SK-N-SH treated with all-trans-retinoic acid at 6 μM for 48 hours (cell line): Measurements from ENCODE around the gene CHST11.
A peak's percentile ranks its signal among the peaks of the same experiment; 100 is the strongest.

Experiments
- ATAC-seq: fragments of 200-7000 bp; cut with Tn5 transposase; 3 replicates; pipeline ENCODE4 v1.9.1; 2020; ENCODE audit warnings: mild to moderate bottlenecking, moderate library complexity
- ARNTL ChIP-seq: fragments of 450-650 bp; formaldehyde crosslinking; IDR thresholded peaks from 2 replicates; pipeline ENCODE4 v1.5.0; 2020; ENCODE audit warnings: low read depth, mild to moderate bottlenecking, moderate library complexity, borderline replicate concordance
- BACH2 ChIP-seq: fragments of 250-450 bp; sonication (Bioruptor Pico); IDR thresholded peaks from 2 replicates; pipeline ENCODE4 v1.9.0; 2021; ENCODE audit warnings: mild to moderate bottlenecking, borderline replicate concordance
- CREB5 ChIP-seq: fragments of 250-450 bp; sonication (Bioruptor Pico); IDR thresholded peaks from 2 replicates; pipeline ENCODE4 v1.5.1; 2020; ENCODE audit warnings: low read depth, mild to moderate bottlenecking, moderate library complexity
- CSDC2 ChIP-seq: fragments of 250-450 bp; sonication (Bioruptor Pico); IDR thresholded peaks from 2 replicates; pipeline ENCODE4 v1.5.0; 2020; ENCODE audit warnings: mild to moderate bottlenecking, moderate library complexity
- ESRRG ChIP-seq: fragments of 250-450 bp; sonication (Bioruptor Pico); IDR thresholded peaks from 2 replicates; pipeline ENCODE4 v1.6.1; 2021; ENCODE audit warnings: mild to moderate bottlenecking
- GLIS3 ChIP-seq: fragments of 250-450 bp; sonication (Bioruptor Pico); IDR thresholded peaks from 2 replicates; pipeline ENCODE4 v1.5.0; 2020; ENCODE audit warnings: mild to moderate bottlenecking, moderate library complexity
- ISL1 ChIP-seq: fragments of 250-450 bp; sonication (Bioruptor Pico); IDR thresholded peaks from 2 replicates; pipeline ENCODE4 v2.1.2; 2022; ENCODE audit warnings: mild to moderate bottlenecking, moderate library complexity
- PATZ1 ChIP-seq: fragments of 250-450 bp; sonication (Bioruptor Pico); IDR thresholded peaks from 2 replicates; pipeline ENCODE4 v1.8.0; 2020; ENCODE audit warnings: mild to moderate bottlenecking, moderate library complexity, borderline replicate concordance
- PPARA ChIP-seq: fragments of 250-450 bp; sonication (Bioruptor Pico); IDR thresholded peaks from 2 replicates; pipeline ENCODE4 v1.5.0; 2020; ENCODE audit warnings: mild to moderate bottlenecking, borderline replicate concordance
- RARB ChIP-seq: fragments of 250-450 bp; sonication (Bioruptor Pico); IDR thresholded peaks from 2 replicates; pipeline ENCODE4 v1.8.0; 2021; ENCODE audit warnings: mild to moderate bottlenecking, moderate library complexity
- TCF4 ChIP-seq: fragments of 250-450 bp; sonication (Bioruptor Pico); IDR thresholded peaks from 2 replicates; pipeline ENCODE4 v1.8.0; 2021; ENCODE audit warnings: mild to moderate bottlenecking, moderate library complexity, borderline replicate concordance
- ZFP3 ChIP-seq: fragments of 250-450 bp; sonication (Bioruptor Pico); IDR thresholded peaks from 2 replicates; pipeline ENCODE4 v1.5.0; 2020; ENCODE audit warnings: mild to moderate bottlenecking, moderate library complexity
- ZFP30 ChIP-seq: fragments of 450-650 bp; formaldehyde crosslinking; IDR thresholded peaks from 2 replicates; pipeline ENCODE4 v1.5.0; 2022; ENCODE audit warnings: mild to moderate bottlenecking, moderate library complexity
- ZNF565 ChIP-seq: fragments of 450-650 bp; formaldehyde crosslinking; conservative IDR thresholded peaks from 2 replicates; pipeline ENCODE4 v1.5.0; 2020; ENCODE audit warnings: low read depth, mild to moderate bottlenecking, moderate library complexity
- ZNF70 ChIP-seq: fragments of 450-650 bp; formaldehyde crosslinking; IDR thresholded peaks from 2 replicates; pipeline ENCODE4 v1.5.0; 2020; ENCODE audit warnings: mild to moderate bottlenecking, moderate library complexity
- ZNF8 ChIP-seq: fragments of 450-650 bp; formaldehyde crosslinking; IDR thresholded peaks from 2 replicates; pipeline ENCODE4 v1.5.0; 2020; ENCODE audit warnings: mild to moderate bottlenecking, moderate library complexity
- TF ChIP-seq, protein P1 (sequence below): fragments of 250-450 bp; sonication (Bioruptor Pico); IDR thresholded peaks from 2 replicates; pipeline ENCODE4 v1.8.0; 2021; ENCODE audit warnings: low read depth, mild to moderate bottlenecking, moderate library complexity, borderline replicate concordance
- TF ChIP-seq, protein P2 (sequence below): fragments of 250-450 bp; sonication (Bioruptor Pico); IDR thresholded peaks from 2 replicates; pipeline ENCODE4 v1.5.1; 2021; ENCODE audit warnings: mild to moderate bottlenecking, moderate library complexity
- TF ChIP-seq, protein P3 (sequence below): fragments of 250-450 bp; sonication (Bioruptor Pico); IDR thresholded peaks from 2 replicates; pipeline ENCODE4 v1.5.0; 2020; ENCODE audit warnings: mild to moderate bottlenecking, moderate library complexity

Gene CHST11

DNA sequence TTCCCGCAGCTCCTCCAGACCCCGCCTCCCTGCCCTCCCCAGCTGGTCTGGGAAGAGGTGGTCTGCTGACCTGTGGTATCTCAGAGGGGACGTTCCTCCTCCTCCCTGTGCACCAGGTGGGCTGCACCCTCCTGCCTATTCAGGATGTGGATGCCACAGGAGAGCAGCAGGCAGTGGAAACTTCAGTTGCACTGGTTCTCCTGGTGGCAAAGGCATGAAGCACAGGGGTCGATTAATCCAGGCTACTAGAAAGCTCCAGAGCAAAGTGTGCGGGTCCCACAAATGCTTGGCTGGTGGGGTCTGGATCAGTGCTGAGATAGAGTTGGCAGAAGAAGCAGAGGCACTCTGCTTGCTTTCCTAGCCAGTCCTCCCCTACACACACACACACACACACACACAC is 304.3 kb downstream of the CHST11 start:
- TF ChIP-seq ESRRG (CRISPR knock-in tag): no peak
- ATAC-seq: 0 out of 3 replicates have a peak, but pooled peaks have one; percentile 33

GRCh38 chr12:104761611-104762010 is 304.9 kb downstream of the CHST11 start:
- ATAC-seq: no peak

DNA sequence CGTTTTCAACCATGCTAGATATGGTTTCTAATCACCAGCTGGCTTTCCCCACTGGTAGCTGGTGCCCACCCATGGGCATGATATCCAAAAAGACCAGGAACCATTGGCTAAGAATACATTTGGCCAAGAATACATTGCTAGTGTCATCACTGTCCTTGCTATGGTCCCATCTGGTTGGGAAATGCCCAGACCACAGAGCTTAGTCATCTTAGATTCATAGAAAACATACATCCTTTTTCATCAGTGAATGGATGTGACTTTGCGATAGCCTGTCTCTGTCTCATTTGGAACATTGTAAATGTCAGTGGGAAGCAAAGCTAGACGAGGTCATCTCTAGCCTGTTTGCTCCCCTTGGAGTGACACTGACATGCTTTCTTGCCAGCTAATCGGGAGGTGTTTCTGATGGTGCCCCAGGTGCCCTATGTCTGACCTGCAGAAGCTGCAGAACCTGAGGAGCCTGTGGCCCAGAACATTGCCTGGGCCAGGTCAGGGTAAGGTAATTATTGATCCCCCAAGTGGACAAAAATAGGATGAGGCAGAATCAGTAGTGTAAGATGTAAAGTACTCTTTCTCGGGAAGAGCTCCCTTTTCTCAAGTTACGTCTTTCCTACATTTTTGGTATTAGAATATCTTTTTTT is 306.5 kb downstream of the CHST11 start:
- 0 out of 3 replicates have a peak, but pooled peaks have one; percentile 24 for ATAC-seq
- TF ChIP-seq, protein P1, sequence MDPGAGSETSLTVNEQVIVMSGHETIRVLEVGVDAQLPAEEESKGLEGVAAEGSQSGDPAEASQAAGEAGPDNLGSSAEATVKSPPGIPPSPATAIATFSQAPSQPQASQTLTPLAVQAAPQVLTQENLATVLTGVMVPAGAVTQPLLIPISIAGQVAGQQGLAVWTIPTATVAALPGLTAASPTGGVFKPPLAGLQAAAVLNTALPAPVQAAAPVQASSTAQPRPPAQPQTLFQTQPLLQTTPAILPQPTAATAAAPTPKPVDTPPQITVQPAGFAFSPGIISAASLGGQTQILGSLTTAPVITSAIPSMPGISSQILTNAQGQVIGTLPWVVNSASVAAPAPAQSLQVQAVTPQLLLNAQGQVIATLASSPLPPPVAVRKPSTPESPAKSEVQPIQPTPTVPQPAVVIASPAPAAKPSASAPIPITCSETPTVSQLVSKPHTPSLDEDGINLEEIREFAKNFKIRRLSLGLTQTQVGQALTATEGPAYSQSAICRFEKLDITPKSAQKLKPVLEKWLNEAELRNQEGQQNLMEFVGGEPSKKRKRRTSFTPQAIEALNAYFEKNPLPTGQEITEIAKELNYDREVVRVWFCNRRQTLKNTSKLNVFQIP (CRISPR knock-in tag): no peak
- TF ChIP-seq BACH2 (CRISPR knock-in tag): no peak
- TF ChIP-seq ESRRG (CRISPR knock-in tag): no peak
- no peak for TF ChIP-seq ZNF70
- TF ChIP-seq, protein P2, sequence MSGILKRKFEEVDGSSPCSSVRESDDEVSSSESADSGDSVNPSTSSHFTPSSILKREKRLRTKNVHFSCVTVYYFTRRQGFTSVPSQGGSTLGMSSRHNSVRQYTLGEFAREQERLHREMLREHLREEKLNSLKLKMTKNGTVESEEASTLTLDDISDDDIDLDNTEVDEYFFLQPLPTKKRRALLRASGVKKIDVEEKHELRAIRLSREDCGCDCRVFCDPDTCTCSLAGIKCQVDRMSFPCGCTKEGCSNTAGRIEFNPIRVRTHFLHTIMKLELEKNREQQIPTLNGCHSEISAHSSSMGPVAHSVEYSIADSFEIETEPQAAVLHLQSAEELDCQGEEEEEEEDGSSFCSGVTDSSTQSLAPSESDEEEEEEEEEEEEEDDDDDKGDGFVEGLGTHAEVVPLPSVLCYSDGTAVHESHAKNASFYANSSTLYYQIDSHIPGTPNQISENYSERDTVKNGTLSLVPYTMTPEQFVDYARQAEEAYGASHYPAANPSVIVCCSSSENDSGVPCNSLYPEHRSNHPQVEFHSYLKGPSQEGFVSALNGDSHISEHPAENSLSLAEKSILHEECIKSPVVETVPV: no peak
- TF ChIP-seq ZFP30 (CRISPR knock-in tag): no peak

More at GRCh38 chr12:104761611-104762010, 304.9 kb downstream of the CHST11 start:
- TF ChIP-seq, protein P1 (CRISPR knock-in tag): no peak
- no peak for TF ChIP-seq ARNTL (CRISPR knock-in tag)
- TF ChIP-seq, protein P3, sequence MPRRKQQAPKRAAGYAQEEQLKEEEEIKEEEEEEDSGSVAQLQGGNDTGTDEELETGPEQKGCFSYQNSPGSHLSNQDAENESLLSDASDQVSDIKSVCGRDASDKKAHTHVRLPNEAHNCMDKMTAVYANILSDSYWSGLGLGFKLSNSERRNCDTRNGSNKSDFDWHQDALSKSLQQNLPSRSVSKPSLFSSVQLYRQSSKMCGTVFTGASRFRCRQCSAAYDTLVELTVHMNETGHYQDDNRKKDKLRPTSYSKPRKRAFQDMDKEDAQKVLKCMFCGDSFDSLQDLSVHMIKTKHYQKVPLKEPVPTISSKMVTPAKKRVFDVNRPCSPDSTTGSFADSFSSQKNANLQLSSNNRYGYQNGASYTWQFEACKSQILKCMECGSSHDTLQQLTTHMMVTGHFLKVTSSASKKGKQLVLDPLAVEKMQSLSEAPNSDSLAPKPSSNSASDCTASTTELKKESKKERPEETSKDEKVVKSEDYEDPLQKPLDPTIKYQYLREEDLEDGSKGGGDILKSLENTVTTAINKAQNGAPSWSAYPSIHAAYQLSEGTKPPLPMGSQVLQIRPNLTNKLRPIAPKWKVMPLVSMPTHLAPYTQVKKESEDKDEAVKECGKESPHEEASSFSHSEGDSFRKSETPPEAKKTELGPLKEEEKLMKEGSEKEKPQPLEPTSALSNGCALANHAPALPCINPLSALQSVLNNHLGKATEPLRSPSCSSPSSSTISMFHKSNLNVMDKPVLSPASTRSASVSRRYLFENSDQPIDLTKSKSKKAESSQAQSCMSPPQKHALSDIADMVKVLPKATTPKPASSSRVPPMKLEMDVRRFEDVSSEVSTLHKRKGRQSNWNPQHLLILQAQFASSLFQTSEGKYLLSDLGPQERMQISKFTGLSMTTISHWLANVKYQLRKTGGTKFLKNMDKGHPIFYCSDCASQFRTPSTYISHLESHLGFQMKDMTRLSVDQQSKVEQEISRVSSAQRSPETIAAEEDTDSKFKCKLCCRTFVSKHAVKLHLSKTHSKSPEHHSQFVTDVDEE: no peak
- TF ChIP-seq CSDC2: no peak
- no peak for TF ChIP-seq PPARA (CRISPR knock-in tag)
- TF ChIP-seq, protein P2: no peak
- no peak for TF ChIP-seq GLIS3 (CRISPR knock-in tag)
- no peak for TF ChIP-seq ISL1 (CRISPR knock-in tag)
- TF ChIP-seq ZFP3: no peak
- TF ChIP-seq CREB5: no peak
- TF ChIP-seq ZNF70: no peak
- TF ChIP-seq PATZ1: no peak
- no peak for TF ChIP-seq RARB (CRISPR knock-in tag)
- no peak for TF ChIP-seq ZNF565 (CRISPR knock-in tag)
- TF ChIP-seq TCF4 (CRISPR knock-in tag): no peak
- no peak for TF ChIP-seq ZNF8 (CRISPR knock-in tag)
- TF ChIP-seq ZFP30 (CRISPR knock-in tag): no peak
- TF ChIP-seq ESRRG (CRISPR knock-in tag): no peak
